Peyer's patch (tissue), 4 donors: Measurements from ENCODE around the gene HABP4. TPM values are rescaled to one million over a fixed set of nuclear protein-coding genes. Genes with fewer than 3 reads are reported as not detected.

Experiments
- DNase-seq, 3 donors: peaks; one replicate each; pipeline ENCODE4 v3.0.0-alpha.2; 2017 to 2019
- H3K27ac ChIP-seq, 4 donors: fragments of 200-600 bp; sonication (generic); one replicate each; pipeline ENCODE4 v1.5.1; 2016 to 2019
- H3K27me3 ChIP-seq, 2 donors: fragments of 200-600 bp; sonication (generic); one replicate each; pipeline ENCODE4 v1.5.1; 2019
- H3K36me3 ChIP-seq, 3 donors: fragments of 200-600 bp; sonication (generic); one replicate each; pipeline ENCODE4 v1.5.1; 2016 to 2019
- H3K4me1 ChIP-seq, 4 donors: fragments of 200-600 bp; sonication (generic); one replicate each; pipeline ENCODE4 v1.5.1; 2016 to 2019
- H3K4me3 ChIP-seq, 4 donors: fragments of 200-600 bp; sonication (generic); 1 replicate in 3 of 4; 2 replicates in 1 of 4; pipeline ENCODE4 v1.5.1; 2016 to 2019; ENCODE audit warnings: mild to moderate bottlenecking in 1 of 4
- H3K9me3 ChIP-seq, 4 donors: fragments of 200-600 bp; sonication (generic); one replicate each; pipeline ENCODE4 v1.5.1; 2016 to 2019; ENCODE audit warnings: mild to moderate bottlenecking in 1 of 4
- CTCF ChIP-seq, 6 experiments: fragments of 450-650 bp in 4 of 6; fragments of 200-600 bp in 2 of 6; sonication (generic) in 1 of 6; IDR thresholded peaks; one replicate each; pipeline ENCODE4 v1.5.1; 2017 to 2019; ENCODE audit warnings: antibody characterized with exemption in 6 of 6, mild to moderate bottlenecking in 3 of 6, moderate library complexity in 1 of 6
- POLR2A ChIP-seq, 2 donors: fragments of 450-650 bp; IDR thresholded peaks; one replicate each; pipeline ENCODE4 v1.5.1; 2017; ENCODE audit warnings: antibody characterized with exemption in 2 of 2, mild to moderate bottlenecking in 2 of 2, moderate library complexity in 2 of 2
- total RNA-seq, 4 donors: library from RNA; depleted of rRNA; stranded (reverse); fragments of >200 nt; gene quantifications; one replicate each; pipeline ENCODE4 v1.1.0, GENCODE V29; 2016

HABP4 gene
- total RNA-seq, 4 donors from 2014 or later, result 3.2 to 19.8 (median 5.1) TPM

DNA sequence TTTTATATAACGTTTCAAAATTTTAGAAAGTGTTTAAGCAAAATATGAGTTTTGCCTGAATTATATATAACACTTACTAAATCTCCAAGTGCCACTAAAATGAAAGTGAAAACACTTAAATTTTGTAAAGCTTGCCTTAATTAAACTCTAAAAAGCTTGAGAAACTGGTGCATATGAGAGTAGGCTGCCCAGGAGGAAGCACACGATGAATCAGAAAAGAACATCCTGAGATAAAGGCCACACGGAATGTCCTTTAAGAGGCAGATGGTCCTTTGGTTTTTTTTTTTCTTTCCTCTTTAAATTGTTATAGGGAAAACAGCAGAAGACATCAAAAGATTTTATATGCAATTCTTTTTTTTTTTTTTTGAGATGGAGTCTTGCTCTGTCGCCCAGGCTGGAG is 60.3 kb downstream of the HABP4 start:
- no peak overlapping the region for H3K4me3 ChIP-seq
- H3K4me1 ChIP-seq, result no peaks in the 10 kb centered on the region
- H3K27me3 ChIP-seq, result no peaks in the 10 kb centered on the region
- DNase-seq, result no peak
- H3K27ac ChIP-seq, result no peak overlapping the region
- no peaks in the 10 kb centered on the region for H3K9me3 ChIP-seq
- TF ChIP-seq POLR2A (IDR thresholded peaks at IDR 0.05), result no peak
- TF ChIP-seq CTCF (IDR thresholded peaks at IDR 0.05), result no peak
- peaks cover 0 to 15% (median 0%) of the 10 kb centered on the region in 3 donors for H3K36me3 ChIP-seq

DNA sequence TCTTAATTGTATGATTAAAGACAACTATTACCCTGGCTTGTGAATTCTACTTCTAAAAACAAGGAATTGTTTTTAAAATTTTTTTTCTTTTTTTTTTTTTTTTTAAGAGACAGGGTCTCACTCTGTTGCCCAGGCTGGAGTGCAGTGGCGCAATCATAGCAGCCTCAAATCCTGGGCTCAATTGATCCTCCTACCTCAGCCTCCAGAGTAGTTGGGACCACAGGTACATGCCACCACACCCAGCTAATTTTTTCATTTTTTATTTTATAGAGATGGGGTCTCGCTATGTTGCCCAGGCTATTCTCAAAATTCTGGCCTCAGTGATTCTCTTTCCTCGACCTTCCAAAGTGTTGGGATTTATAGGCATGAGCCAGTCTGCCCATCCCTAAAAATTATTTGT is 62.3 kb downstream of the HABP4 start:
- H3K27me3 ChIP-seq, result no peaks in the 10 kb centered on the region
- TF ChIP-seq CTCF (IDR thresholded peaks at IDR 0.05), result no peak
- H3K36me3 ChIP-seq, result peaks cover 0 to 15% (median 0%) of the 10 kb centered on the region in 3 donors
- H3K27ac ChIP-seq, result no peak overlapping the region
- H3K4me3 ChIP-seq, result no peak overlapping the region
- H3K9me3 ChIP-seq, result no peaks in the 10 kb centered on the region
- DNase-seq, result no peak
- H3K4me1 ChIP-seq, result no peaks in the 10 kb centered on the region

- peaks cover 0 to 12% (median 0%) of the 10 kb centered on the region in 3 donors for H3K36me3 ChIP-seq
- no peaks in the 10 kb centered on the region for H3K27me3 ChIP-seq
- H3K4me1 ChIP-seq, result no peaks in the 10 kb centered on the region
- no peak for TF ChIP-seq CTCF (IDR thresholded peaks at IDR 0.05)
- TF ChIP-seq POLR2A (IDR thresholded peaks at IDR 0.05), result no peak
- no peaks in the 10 kb centered on the region for H3K9me3 ChIP-seq
- H3K27ac ChIP-seq, result no peak overlapping the region
- H3K4me3 ChIP-seq, result no peak overlapping the region
- no peak for DNase-seq
Observed at GRCh38 chr9:96513622-96514021, 63.7 kb downstream of the HABP4 start.

GRCh38 chr9:96514108-96514799 is 64.3 kb downstream of the HABP4 start:
- H3K36me3 ChIP-seq, result peaks cover 0 to 11% (median 0%) of the 10 kb centered on the region in 3 donors
- H3K4me3 ChIP-seq, result no peak overlapping the region
- no peaks in the 10 kb centered on the region for H3K9me3 ChIP-seq

DNA sequence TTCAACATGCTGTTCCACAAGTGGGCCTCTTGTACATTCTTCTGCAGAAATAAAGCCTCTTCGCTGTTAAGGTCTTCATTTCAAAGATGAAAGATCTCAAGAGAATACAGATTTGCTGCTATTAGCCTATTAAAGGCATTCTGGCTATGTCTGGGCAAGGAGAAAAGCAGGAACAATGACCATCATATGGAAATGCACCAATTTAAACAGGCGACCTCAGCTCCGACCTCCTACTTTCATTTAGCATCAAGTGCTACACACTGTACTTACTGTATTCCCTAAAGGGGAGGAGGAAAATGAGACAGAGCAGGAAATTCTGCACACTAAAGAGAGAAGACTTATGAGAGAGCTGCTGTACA is 64.8 kb downstream of the HABP4 start:
- Histone ChIP-seq H3K9me3 (no peaks in the 10 kb centered on the region), H3K4me1 (no peaks in the 10 kb centered on the region), H3K27me3 (no peaks in the 10 kb centered on the region), H3K36me3 (peaks cover 0 to 9% (median 0%) of the 10 kb centered on the region in 3 donors), H3K27ac (peak overlapping the region in 2 of 4 donors; percentile 3 to 26), H3K4me3 (no peak overlapping the region)
- DNase-seq, result no peak
- TF ChIP-seq POLR2A (IDR thresholded peaks at IDR 0.05) (no peak), CTCF (IDR thresholded peaks at IDR 0.05) (no peak)

More at GRCh38 chr9:96514108-96514799, 64.3 kb downstream of the HABP4 start:
- no peak for DNase-seq
- Histone ChIP-seq H3K27ac (peak overlapping the region in 2 of 4 donors; percentile 3 to 26), H3K27me3 (no peaks in the 10 kb centered on the region), H3K4me1 (no peaks in the 10 kb centered on the region)
- no peak for TF ChIP-seq POLR2A (IDR thresholded peaks at IDR 0.05)
- no peak for TF ChIP-seq CTCF (IDR thresholded peaks at IDR 0.05)
